ENCODE data around the gene TNKS1BP1. TPM values are rescaled to one million over a fixed set of nuclear protein-coding genes. Genes with fewer than 3 reads are reported as not detected.
A peak's percentile ranks its signal among the peaks of the same experiment; 100 is the strongest.

The TNKS1BP1 gene
- total and polyA plus RNA-seq, 2 of the 8 experiments (the other 6 are each of a cell fraction or from before 2014, with no cell fraction given), result 50.0 to 122 TPM

DNA sequence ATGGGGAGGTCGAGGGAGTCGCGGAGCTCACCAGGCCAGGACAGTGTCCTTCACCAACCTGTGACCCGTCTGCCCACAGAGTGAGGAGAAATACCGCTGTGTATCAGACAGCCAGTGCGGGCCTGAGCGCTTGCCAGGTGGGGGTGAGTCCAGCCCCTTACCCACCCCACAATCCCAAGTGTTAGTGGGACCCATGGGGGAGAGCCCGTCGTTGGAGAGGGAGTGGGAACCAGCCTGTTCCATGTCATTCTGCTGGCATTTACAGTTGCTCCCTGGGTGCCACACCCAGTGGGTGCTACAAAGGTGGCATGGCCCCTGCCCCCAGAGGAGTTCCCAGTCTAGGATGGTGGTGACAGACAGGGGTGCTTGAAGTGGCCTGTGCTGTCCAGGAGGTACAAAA is 22.6 kb upstream of the TNKS1BP1 start:
- ChIA-PET CTCF (ENCODE audit: partially characterized antibody) (interaction anchor here (0.8 to 6.3 kb wide), 12 partner anchors 9 to 199 kb away, joined by 3 to 49 read pairs (median 5); partner anchors contain the start of genes P2RX3 and RTN4RL2), POLR2A (ENCODE audit: partially characterized antibody) (interaction anchor here (0.9 to 45.7 kb wide), 5 partner anchors 12 to 297 kb away, joined by 3 to 1279 read pairs (median 4); partner anchors contain the start of genes SSRP1 and TNKS1BP1)
- Histone ChIP-seq H3K27me3 (replicated peaks in 1 of 4; ENCODE audit: control insufficient read depth in 3 of 4, extremely low read depth in 1 of 4, insufficient read depth in 3 of 4, low read length in 3 of 4) (peaks cover 0 to 6% (median 4%) of the 10 kb centered on the region in 4 experiments; a peak in 4 of 7 replicates), H3K79me1 (ENCODE audit: low read depth, low read length) (no peaks in the 10 kb centered on the region), H3K23me2 (ENCODE audit: low read depth, low read length) (peaks cover 3% of the 10 kb centered on the region), H3K56ac (replicated peaks; ENCODE audit: insufficient read length, low read depth, low read length) (no peak overlapping the region), H4K20me1 (replicated peaks in 1 of 2; ENCODE audit: control insufficient read depth in 1 of 2, insufficient read depth in 2 of 2, low read length in 2 of 2) (no peaks in the 10 kb centered on the region), H3K9me3 (ENCODE audit: insufficient read depth in 2 of 2, low read depth in 1 of 2, low read length in 1 of 2) (no peaks in the 10 kb centered on the region), H2AK5ac (ENCODE audit: low read depth, low read length) (peak overlapping the region; percentile 42; the same call in 1 of the 2 replicates), H3K4ac (replicated peaks; ENCODE audit: insufficient read length, low read depth, low read length) (no peak overlapping the region), H3K18ac (ENCODE audit: extremely low read depth, low read length) (no peak overlapping the region), H2AFZ (ENCODE audit: low read length) (no peak overlapping the region), H3K4me1 (replicated peaks in 1 of 4; ENCODE audit: control insufficient read depth in 3 of 4, insufficient read depth in 4 of 4, low read length in 3 of 4) (peaks cover 5 to 15% (median 8%) of the 10 kb centered on the region in 4 experiments; a peak in 6 of 7 replicates), H4K91ac (replicated peaks; ENCODE audit: insufficient read length, low read length) (no peak overlapping the region), H2BK12ac (ENCODE audit: low read depth, low read length) (no peak overlapping the region), H4K8ac (ENCODE audit: extremely low read depth, insufficient read depth, low read length) (no peak overlapping the region; the same call in 1 of the 2 replicates), H3K27ac (ENCODE audit: low read depth, low read length) (no peak overlapping the region), H3K79me2 (ENCODE audit: control insufficient read depth in 1 of 2, insufficient read depth in 2 of 2, low read length in 2 of 2) (no peaks in the 10 kb centered on the region), H2BK20ac (ENCODE audit: low read length) (no peak overlapping the region), H3K23ac (ENCODE audit: insufficient read length) (no peak overlapping the region), H2BK15ac (ENCODE audit: low read length) (no peak overlapping the region), H2BK120ac (replicated peaks; ENCODE audit: low read depth, low read length) (no peak overlapping the region), H3K36me3 (ENCODE audit: control insufficient read depth in 2 of 4, insufficient read depth in 4 of 4, low read length in 3 of 4) (no peaks in the 10 kb centered on the region), H3K4me3 (ENCODE audit: extremely low read depth in 1 of 4, insufficient read depth in 2 of 4, low read depth in 3 of 4, low read length in 4 of 4) (no peak overlapping the region), H3K14ac (ENCODE audit: insufficient read length) (no peak overlapping the region), H4K5ac (ENCODE audit: insufficient read length, low read depth, low read length) (no peak overlapping the region), H2BK5ac (ENCODE audit: low read depth, low read length) (no peak overlapping the region), H3K4me2 (ENCODE audit: insufficient read depth in 1 of 2, low read depth in 2 of 2, low read length in 2 of 2) (no peak overlapping the region), H3K9ac (replicated peaks in 1 of 4; ENCODE audit: extremely low read depth in 1 of 4, low read depth in 3 of 4, low read length in 3 of 4) (no peak overlapping the region)
- TF ChIP-seq HDAC2 (IDR thresholded peaks at IDR 0.05; ENCODE audit: borderline replicate concordance in 1 of 2, low read depth in 2 of 2, low read length in 2 of 2), result no peak
- TF ChIP-seq POU5F1 (IDR thresholded peaks at IDR 0.05; ENCODE audit: low read depth, low read length), result no peak
- TF ChIP-seq KDM1A (IDR thresholded peaks at IDR 0.05; ENCODE audit: borderline replicate concordance, low read length), result no peak
- TF ChIP-seq TCF12 (IDR thresholded peaks at IDR 0.05; ENCODE audit: low read depth, low read length), result no peak
- TF ChIP-seq ZNF274 (IDR thresholded peaks at IDR 0.05; ENCODE audit: borderline replicate concordance, extremely low read depth, low read length), result no peak
- TF ChIP-seq SIN3A (conservative IDR thresholded peaks at IDR 0.05 in 1 of 2, IDR thresholded peaks at IDR 0.05 in 1 of 2; ENCODE audit: low read depth in 1 of 2, low read length in 2 of 2), result no peak
- TF ChIP-seq POLR2A (IDR thresholded peaks at IDR 0.05; ENCODE audit: control extremely low read depth in 1 of 2, low read depth in 2 of 2, low read length in 2 of 2), result no peak
- TF ChIP-seq EGR1 (IDR thresholded peaks at IDR 0.05; ENCODE audit: borderline replicate concordance, low read depth, low read length), result no peak
- 95% methylated on average over 9 of the region's 9 CpGs; no CpG with 5 or more reads in 1 of the 2 experiments for WGBS, 2 experiments (ENCODE audit: extremely low coverage in 1 of 2, insufficient coverage in 1 of 2, insufficient read length in 1 of 2, insufficient replicate concordance in 2 of 2, low coverage in 1 of 2, low lambda C conversion rate in 2 of 2, missing lambda C conversion rate in 1 of 2)
- DNase-seq (ENCODE audit: low read depth in 1 of 2, low spot score in 2 of 2) (no peak), FAIRE-seq (no peak)
